K562 (cell line): ENCODE data around the gene ACAD8. TPM values are rescaled to one million over a fixed set of nuclear protein-coding genes. Genes with fewer than 3 reads are reported as not detected.

Experiments
- ESRRA ChIP-seq: fragments of 450-650 bp; IDR thresholded peaks from 2 replicates; pipeline ENCODE4 v1.6.1; 2014; ENCODE audit warnings: low read depth, mild to moderate bottlenecking, moderate library complexity, borderline replicate concordance
- HMGN3 ChIP-seq: IDR thresholded peaks from 2 replicates; pipeline ENCODE4 v1.6.1; 2011; ENCODE audit warnings: borderline replicate concordance, low read depth, mild to moderate bottlenecking, mixed read lengths, low read length; ENCODE audit not compliant: insufficient read length; ENCODE audit errors: extremely low read depth
- KHSRP ChIP-seq: fragments of 450-650 bp; IDR thresholded peaks from 2 replicates; pipeline ENCODE4 v1.6.1; 2017
- NFXL1 ChIP-seq: fragments of 450-650 bp; formaldehyde crosslinking; IDR thresholded peaks from 2 replicates; pipeline ENCODE4 v1.4.0; 2021; ENCODE audit warnings: mild to moderate bottlenecking
- NR2F6 ChIP-seq: fragments of 450-650 bp; formaldehyde crosslinking; IDR thresholded peaks from 2 replicates; pipeline ENCODE4 v1.4.0; 2020; ENCODE audit warnings: mild to moderate bottlenecking
- NRF1 ChIP-seq, 2 experiments: fragments of 450-650 bp; IDR thresholded peaks in 1 of 2; conservative IDR thresholded peaks in 1 of 2; 2 replicates each; pipeline ENCODE4 v1.6.1; 2014; ENCODE audit warnings: mild to moderate bottlenecking in 2 of 2
- NUFIP1 ChIP-seq: fragments of 450-650 bp; IDR thresholded peaks from 2 replicates; pipeline ENCODE4 v1.6.1; 2018; ENCODE audit not compliant: partially characterized antibody
- SPI1 ChIP-seq: IDR thresholded peaks from 2 replicates; pipeline ENCODE4 v1.6.1; 2011; ENCODE audit warnings: low read depth, low read length, control low read depth, borderline replicate concordance
- TAF7 ChIP-seq: fragments of 450-650 bp; IDR thresholded peaks from 2 replicates; pipeline ENCODE4 v1.6.1; 2016; ENCODE audit warnings: missing genetic modification characterization, missing compliant biosample characterization
- TAF9B ChIP-seq: fragments of 450-650 bp; IDR thresholded peaks from 2 replicates; pipeline ENCODE4 v1.6.1; 2018; ENCODE audit warnings: mild to moderate bottlenecking; ENCODE audit not compliant: partially characterized antibody
- YY1 ChIP-seq, 3 experiments: IDR thresholded peaks; 2 replicates each; pipeline ENCODE4 v1.6.1; 2011; ENCODE audit warnings: low read length in 2 of 3, mild to moderate bottlenecking in 2 of 3, moderate library complexity in 2 of 3, borderline replicate concordance in 1 of 3, control low read depth in 1 of 3, low read depth in 1 of 3; ENCODE audit not compliant: insufficient read depth in 3 of 3, insufficient replicate concordance in 2 of 3, control insufficient read depth in 1 of 3, insufficient read length in 1 of 3; ENCODE audit errors: extremely low read depth in 1 of 3
- ZBTB1 ChIP-seq: sonication (generic); formaldehyde crosslinking; IDR thresholded peaks from 2 replicates; pipeline ENCODE4 v1.8.1; 2023; ENCODE audit warnings: missing genetic modification reagents, low read depth, mild to moderate bottlenecking, borderline replicate concordance
- polyA plus RNA-seq, 8 experiments: library from polyadenylated mRNA; depleted of rRNA in 4 of 8; stranded (reverse) in 5 of 8; unstranded in 3 of 8; fragments of >200 nt; fragmentation: Nextera tagmentation in 2 of 8; fragmentation: Illumina TruSeq in 1 of 8; extraction: Ambion mirVana in 2 of 8; extraction: Trizol in 1 of 8; gene quantifications; 2 replicates each; pipeline versions ENCODE4 v1.2.1 to v1.2.3, GENCODE V29; 2011 to 2014; ENCODE audit warnings: inconsistent platforms in 1 of 8, missing spikeins in 1 of 8
- total RNA-seq, 7 experiments: library from RNA; depleted of rRNA in 6 of 7; stranded (reverse); fragments of >200 nt in 6 of 7; fragmentation: Illumina TruSeq in 2 of 7; extraction: Trizol in 2 of 7; gene quantifications; 2 replicates each; pipeline versions ENCODE4 v1.2.1 to v1.2.3, GENCODE V29; 2011 to 2021; ENCODE audit warnings: low replicate concordance in 1 of 7
- TF ChIP-seq, protein P1 (sequence below): fragments of 250-450 bp; sonication (Bioruptor Pico); IDR thresholded peaks from 2 replicates; pipeline ENCODE4 v1.5.0; 2020; ENCODE audit warnings: mild to moderate bottlenecking
- TF ChIP-seq, protein P2 (sequence below): sonication (generic); formaldehyde crosslinking; IDR thresholded peaks from 2 replicates; pipeline ENCODE4 v1.8.0; 2022; ENCODE audit warnings: missing genetic modification reagents, mild to moderate bottlenecking, borderline replicate concordance
- TF ChIP-seq, protein P3 (sequence below): fragments of 250-450 bp; sonication (Bioruptor Pico); IDR thresholded peaks from 2 replicates; pipeline ENCODE4 v1.8.0; 2021; ENCODE audit warnings: moderate library complexity, mild to moderate bottlenecking, inconsistent platforms
- TF ChIP-seq, protein P4 (sequence below): fragments of 450-650 bp; IDR thresholded peaks from 2 replicates; pipeline ENCODE4 v1.6.1; 2018; ENCODE audit not compliant: partially characterized antibody
- TF ChIP-seq, protein P5 (sequence below): fragments of 450-650 bp; formaldehyde crosslinking; IDR thresholded peaks from 2 replicates; pipeline ENCODE4 v1.4.0; 2022; ENCODE audit warnings: missing genetic modification characterization

Gene ACAD8
- total and polyA plus RNA-seq, 9 of the 15 experiments (the other 6 are each of a cell fraction or from before 2014, with no cell fraction given) = 6.5 to 34.1 (median 20.1) TPM

DNA sequence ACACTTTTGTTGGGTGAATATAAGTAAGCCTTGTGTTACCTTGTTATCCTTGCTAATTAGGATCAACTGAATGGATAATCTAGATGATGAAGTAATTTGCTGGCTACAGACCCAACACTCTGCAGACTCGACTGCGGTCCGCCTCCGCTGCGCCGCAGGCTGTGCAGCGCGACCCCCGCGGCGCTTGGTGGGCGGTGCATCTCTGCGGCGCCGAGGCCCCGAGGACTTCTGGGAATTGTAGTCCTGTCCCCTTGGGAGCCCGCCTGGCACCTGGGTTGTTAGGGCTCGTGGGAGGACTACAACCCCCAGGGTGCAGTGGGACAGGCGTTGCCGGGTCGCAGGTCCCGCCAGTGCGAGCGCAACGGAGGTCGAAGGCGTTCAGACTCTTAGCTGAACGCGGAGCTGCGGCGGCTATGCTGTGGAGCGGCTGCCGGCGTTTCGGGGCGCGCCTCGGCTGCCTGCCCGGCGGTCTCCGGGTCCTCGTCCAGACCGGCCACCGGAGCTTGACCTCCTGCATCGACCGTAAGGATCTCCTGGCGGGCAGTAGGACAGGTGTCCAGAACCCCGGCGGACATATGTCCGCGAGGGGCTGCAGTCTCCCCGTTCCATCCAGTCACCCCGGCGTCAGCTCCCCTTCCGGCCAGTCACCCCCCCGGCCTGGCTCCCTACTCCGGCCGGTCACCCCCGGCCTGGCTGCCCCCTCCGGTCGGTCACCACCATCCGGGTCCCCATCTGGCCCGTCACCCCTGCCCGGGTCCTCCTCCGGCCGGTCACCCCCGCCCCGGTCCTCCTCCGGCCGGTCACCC is at the start of gene ACAD8, which contains the start of gene THYN1 (continued):
- TF ChIP-seq, protein P1, sequence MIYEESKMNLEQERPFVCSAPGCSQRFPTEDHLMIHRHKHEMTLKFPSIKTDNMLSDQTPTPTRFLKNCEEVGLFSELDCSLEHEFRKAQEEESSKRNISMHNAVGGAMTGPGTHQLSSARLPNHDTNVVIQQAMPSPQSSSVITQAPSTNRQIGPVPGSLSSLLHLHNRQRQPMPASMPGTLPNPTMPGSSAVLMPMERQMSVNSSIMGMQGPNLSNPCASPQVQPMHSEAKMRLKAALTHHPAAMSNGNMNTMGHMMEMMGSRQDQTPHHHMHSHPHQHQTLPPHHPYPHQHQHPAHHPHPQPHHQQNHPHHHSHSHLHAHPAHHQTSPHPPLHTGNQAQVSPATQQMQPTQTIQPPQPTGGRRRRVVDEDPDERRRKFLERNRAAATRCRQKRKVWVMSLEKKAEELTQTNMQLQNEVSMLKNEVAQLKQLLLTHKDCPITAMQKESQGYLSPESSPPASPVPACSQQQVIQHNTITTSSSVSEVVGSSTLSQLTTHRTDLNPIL (CRISPR knock-in tag) = no peak
- TF ChIP-seq, protein P2, sequence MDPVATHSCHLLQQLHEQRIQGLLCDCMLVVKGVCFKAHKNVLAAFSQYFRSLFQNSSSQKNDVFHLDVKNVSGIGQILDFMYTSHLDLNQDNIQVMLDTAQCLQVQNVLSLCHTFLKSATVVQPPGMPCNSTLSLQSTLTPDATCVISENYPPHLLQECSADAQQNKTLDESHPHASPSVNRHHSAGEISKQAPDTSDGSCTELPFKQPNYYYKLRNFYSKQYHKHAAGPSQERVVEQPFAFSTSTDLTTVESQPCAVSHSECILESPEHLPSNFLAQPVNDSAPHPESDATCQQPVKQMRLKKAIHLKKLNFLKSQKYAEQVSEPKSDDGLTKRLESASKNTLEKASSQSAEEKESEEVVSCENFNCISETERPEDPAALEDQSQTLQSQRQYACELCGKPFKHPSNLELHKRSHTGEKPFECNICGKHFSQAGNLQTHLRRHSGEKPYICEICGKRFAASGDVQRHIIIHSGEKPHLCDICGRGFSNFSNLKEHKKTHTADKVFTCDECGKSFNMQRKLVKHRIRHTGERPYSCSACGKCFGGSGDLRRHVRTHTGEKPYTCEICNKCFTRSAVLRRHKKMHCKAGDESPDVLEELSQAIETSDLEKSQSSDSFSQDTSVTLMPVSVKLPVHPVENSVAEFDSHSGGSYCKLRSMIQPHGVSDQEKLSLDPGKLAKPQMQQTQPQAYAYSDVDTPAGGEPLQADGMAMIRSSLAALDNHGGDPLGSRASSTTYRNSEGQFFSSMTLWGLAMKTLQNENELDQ = no peak
- TF ChIP-seq HMGN3 (peak; percentile 60), TAF9B (peak; percentile 53), NUFIP1 (no peak), NRF1 (conservative IDR thresholded peaks at IDR 0.05 in 1 of 2, IDR thresholded peaks at IDR 0.05 in 1 of 2) (peak; percentile 85 to 88), SPI1 (no peak), ZBTB1 (CRISPR knock-in tag) (no peak), NFXL1 (CRISPR knock-in tag) (no peak), TAF7 (no peak), NR2F6 (no peak), ESRRA (peak; percentile 43; the same call in 1 of the 2 replicates), YY1 (IDR thresholded peaks at IDR 0.05; ENCODE audit: borderline replicate concordance in 1 of 3, control insufficient read depth in 1 of 3, extremely low read depth in 1 of 3, insufficient read depth in 3 of 3, insufficient read length in 1 of 3, insufficient replicate concordance in 2 of 3, low read depth in 1 of 3, low read length in 2 of 3) (peak in 1 of 3 experiments; percentile 30), KHSRP (no peak)
- TF ChIP-seq, protein P3, sequence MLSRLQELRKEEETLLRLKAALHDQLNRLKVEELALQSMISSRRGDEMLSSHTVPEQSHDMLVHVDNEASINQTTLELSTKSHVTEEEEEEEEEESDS (CRISPR knock-in tag) = no peak
- TF ChIP-seq, protein P4, sequence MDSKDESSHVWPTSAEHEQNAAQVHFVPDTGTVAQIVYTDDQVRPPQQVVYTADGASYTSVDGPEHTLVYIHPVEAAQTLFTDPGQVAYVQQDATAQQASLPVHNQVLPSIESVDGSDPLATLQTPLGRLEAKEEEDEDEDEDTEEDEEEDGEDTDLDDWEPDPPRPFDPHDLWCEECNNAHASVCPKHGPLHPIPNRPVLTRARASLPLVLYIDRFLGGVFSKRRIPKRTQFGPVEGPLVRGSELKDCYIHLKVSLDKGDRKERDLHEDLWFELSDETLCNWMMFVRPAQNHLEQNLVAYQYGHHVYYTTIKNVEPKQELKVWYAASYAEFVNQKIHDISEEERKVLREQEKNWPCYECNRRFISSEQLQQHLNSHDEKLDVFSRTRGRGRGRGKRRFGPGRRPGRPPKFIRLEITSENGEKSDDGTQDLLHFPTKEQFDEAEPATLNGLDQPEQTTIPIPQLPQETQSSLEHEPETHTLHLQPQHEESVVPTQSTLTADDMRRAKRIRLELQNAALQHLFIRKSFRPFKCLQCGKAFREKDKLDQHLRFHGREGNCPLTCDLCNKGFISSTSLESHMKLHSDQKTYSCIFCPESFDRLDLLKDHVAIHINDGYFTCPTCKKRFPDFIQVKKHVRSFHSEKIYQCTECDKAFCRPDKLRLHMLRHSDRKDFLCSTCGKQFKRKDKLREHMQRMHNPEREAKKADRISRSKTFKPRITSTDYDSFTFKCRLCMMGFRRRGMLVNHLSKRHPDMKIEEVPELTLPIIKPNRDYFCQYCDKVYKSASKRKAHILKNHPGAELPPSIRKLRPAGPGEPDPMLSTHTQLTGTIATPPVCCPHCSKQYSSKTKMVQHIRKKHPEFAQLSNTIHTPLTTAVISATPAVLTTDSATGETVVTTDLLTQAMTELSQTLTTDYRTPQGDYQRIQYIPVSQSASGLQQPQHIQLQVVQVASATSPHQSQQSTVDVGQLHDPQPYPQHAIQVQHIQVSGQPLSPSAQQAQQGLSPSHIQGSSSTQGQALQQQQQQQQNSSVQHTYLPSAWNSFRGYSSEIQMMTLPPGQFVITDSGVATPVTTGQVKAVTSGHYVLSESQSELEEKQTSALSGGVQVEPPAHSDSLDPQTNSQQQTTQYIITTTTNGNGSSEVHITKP = peak; percentile 30
- TF ChIP-seq, protein P5, sequence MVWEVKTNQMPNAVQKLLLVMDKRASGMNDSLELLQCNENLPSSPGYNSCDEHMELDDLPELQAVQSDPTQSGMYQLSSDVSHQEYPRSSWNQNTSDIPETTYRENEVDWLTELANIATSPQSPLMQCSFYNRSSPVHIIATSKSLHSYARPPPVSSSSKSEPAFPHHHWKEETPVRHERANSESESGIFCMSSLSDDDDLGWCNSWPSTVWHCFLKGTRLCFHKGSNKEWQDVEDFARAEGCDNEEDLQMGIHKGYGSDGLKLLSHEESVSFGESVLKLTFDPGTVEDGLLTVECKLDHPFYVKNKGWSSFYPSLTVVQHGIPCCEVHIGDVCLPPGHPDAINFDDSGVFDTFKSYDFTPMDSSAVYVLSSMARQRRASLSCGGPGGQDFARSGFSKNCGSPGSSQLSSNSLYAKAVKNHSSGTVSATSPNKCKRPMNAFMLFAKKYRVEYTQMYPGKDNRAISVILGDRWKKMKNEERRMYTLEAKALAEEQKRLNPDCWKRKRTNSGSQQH = no peak
